Brain microvascular endothelial cell (primary cell): ENCODE results near the gene OBI1.

Source experiments
- DNase-seq: peaks from one replicate; pipeline ENCODE4 v3.0.0-alpha.2; 2020
- H3K27ac ChIP-seq: fragments of 250-450 bp; sonication (Bioruptor Pico); 2 replicates; pipeline ENCODE4 v1.5.1; 2020; ENCODE audit warnings: mild to moderate bottlenecking, moderate library complexity
- H3K27me3 ChIP-seq: fragments of 250-450 bp; sonication (Bioruptor Pico); replicated peaks from 2 replicates; pipeline ENCODE4 v1.5.1; 2020; ENCODE audit warnings: mild to moderate bottlenecking
- H3K36me3 ChIP-seq: fragments of 250-450 bp; sonication (Bioruptor Pico); replicated peaks from 2 replicates; pipeline ENCODE4 v1.5.1; 2020; ENCODE audit warnings: mild to moderate bottlenecking
- H3K4me3 ChIP-seq: 2 replicates; pipeline ENCODE4 v1.5.1; 2011; ENCODE audit warnings: low read depth, mild to moderate bottlenecking, control low read depth, low read length, moderate library complexity
- CTCF ChIP-seq: IDR thresholded peaks from 2 replicates; pipeline ENCODE4 v1.5.1; 2011; ENCODE audit warnings: low read depth, mild to moderate bottlenecking, moderate library complexity, low read length, control low read depth, inconsistent platforms; ENCODE audit errors: missing control alignments
- in situ Hi-C: cut with HindIII; loops from 2 replicates; pipeline ENCODE4 v1.10.0; 2017; ENCODE audit warnings: low sequenced_read_pairs, low pct_ligation_motif_present

The OBI1 gene

GRCh38 chr13:78636495-78636894 lies 22.5 kb downstream of the OBI1 start:
- no peak for DNase-seq
- no peaks in the 10 kb centered on the region for H3K27me3 ChIP-seq
- no peak overlapping the region for H3K27ac ChIP-seq
- no peak overlapping the region for H3K4me3 ChIP-seq
- no peak for TF ChIP-seq CTCF
- no peaks in the 10 kb centered on the region for H3K36me3 ChIP-seq
- in situ Hi-C loops: no loop called here

DNA sequence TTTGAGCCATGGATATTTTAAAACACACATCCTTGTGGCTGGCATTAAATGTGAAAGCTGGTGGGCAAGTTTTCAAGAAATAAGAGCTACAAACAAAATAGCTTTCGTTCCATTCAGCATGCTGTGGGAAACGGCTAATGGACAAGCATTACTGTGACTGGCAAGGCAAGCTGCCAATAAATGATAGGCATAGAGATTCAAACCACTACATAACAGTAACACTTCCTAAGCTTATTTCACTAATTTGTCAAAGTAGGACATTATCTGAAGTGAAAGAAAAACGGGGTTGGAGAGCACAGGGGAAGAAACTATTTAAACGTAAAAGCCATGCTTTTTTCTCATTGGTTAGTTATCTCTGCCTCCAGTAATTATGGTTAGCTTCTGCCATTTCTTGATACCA lies 26.0 kb downstream of the OBI1 start:
- DNase-seq: no peak
- Histone ChIP-seq H3K27me3 (no peaks in the 10 kb centered on the region), H3K27ac (no peak overlapping the region), H3K4me3 (no peak overlapping the region), H3K36me3 (no peaks in the 10 kb centered on the region)
- TF ChIP-seq CTCF: no peak
- in situ Hi-C loops: no loop called here

DNA sequence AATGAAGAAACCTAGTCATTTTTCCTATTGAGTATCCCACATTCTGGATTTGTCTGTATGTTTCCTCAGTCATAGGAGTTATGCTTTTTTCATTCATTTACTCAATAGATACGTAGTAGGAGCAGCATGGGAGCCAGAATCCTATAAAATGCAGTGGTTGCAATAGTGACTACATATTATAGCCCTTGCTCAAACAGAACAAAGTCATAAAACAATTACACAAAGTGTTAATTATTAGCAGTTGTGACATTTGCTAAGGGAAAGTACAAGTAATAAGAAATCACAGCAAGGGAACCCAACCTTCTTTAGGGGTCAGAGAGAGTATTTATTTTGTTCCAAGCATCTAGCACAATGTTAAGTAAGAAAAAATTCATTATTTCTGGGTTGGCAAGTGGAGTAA lies 27.9 kb downstream of the OBI1 start:
- H3K36me3 ChIP-seq: no peaks in the 10 kb centered on the region
- in situ Hi-C loops: no loop called here
- H3K27me3 ChIP-seq: no peaks in the 10 kb centered on the region
- H3K27ac ChIP-seq: no peak overlapping the region
- DNase-seq: no peak
- H3K4me3 ChIP-seq: no peak overlapping the region
- TF ChIP-seq CTCF: no peak

DNA sequence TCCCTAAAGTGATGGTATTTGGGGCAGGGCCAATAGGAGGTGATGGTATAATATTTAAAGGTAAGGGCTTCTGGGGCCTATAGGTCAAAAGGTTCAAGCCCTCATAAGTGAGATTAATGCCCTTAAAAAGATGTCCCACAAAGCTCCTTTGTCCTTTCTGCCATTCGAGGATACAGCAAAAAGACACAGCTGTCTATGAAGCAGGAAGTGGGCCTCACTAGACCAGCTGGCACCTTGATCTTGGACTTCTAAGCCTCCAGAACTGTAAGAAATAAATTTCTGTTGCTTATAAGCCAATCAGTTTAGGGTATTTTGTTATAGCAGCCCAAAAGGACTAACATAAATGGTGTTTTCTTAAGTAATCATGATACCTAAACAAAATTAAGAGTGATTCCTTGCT lies 28.4 kb downstream of the OBI1 start:
- in situ Hi-C loops: no loop called here
- no peak for TF ChIP-seq CTCF
- no peaks in the 10 kb centered on the region for H3K27me3 ChIP-seq

DNA sequence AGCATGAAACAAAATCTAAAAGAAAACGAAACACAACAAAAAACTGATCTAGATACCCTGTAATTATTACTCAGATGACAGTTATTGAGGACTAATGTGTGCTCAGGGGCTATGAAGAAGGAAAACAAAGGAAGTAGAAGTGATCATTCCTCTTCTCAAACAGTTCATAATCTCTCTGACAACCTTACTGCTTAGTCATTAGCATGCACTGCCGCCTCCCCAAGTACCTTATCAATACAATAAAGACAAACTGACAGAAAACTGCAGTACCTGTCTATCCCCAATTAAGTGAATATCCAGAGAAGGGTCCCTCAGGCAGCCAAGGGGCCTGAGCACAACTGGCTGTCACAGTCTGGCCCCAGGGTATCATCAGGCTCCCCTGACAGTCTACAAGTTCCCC lies 33.6 kb downstream of the OBI1 start:
- no peak for DNase-seq
- Histone ChIP-seq H3K4me3 (no peak overlapping the region), H3K27ac (no peak overlapping the region), H3K27me3 (no peaks in the 10 kb centered on the region), H3K36me3 (no peaks in the 10 kb centered on the region)
- no peak for TF ChIP-seq CTCF
- in situ Hi-C loops: no loop called here

More for the DNA sequence above, 28.4 kb downstream of the OBI1 start:
- no peak for DNase-seq
- no peak overlapping the region for H3K4me3 ChIP-seq
- H3K36me3 ChIP-seq: no peaks in the 10 kb centered on the region
- H3K27ac ChIP-seq: no peak overlapping the region

DNA sequence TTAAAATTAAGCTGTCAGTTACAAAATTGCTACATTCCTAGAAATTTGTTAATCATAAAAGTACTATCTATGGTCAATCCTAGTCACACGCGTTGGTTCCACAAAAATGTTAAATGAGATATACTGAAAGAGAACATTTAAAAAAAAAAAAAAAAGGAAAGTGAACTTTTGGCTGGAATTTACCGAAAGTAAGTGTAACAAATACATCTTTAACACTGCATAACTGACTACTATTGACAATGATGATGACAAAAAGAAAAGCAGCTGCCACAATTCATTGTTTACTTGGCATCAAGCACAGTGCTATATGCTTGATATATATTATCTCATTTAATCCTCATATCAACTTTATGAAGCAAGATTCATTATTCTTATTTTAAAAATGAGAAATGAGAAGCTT lies 35.8 kb downstream of the OBI1 start:
- no peaks in the 10 kb centered on the region for H3K36me3 ChIP-seq
- no peak for TF ChIP-seq CTCF
- H3K4me3 ChIP-seq: no peak overlapping the region
- H3K27me3 ChIP-seq: no peaks in the 10 kb centered on the region
- no peak for DNase-seq
- H3K27ac ChIP-seq: no peak overlapping the region
- in situ Hi-C loops: no loop called here
